Measurements from ENCODE around the gene BMAL2.

- TF ChIP-seq, protein P1, sequence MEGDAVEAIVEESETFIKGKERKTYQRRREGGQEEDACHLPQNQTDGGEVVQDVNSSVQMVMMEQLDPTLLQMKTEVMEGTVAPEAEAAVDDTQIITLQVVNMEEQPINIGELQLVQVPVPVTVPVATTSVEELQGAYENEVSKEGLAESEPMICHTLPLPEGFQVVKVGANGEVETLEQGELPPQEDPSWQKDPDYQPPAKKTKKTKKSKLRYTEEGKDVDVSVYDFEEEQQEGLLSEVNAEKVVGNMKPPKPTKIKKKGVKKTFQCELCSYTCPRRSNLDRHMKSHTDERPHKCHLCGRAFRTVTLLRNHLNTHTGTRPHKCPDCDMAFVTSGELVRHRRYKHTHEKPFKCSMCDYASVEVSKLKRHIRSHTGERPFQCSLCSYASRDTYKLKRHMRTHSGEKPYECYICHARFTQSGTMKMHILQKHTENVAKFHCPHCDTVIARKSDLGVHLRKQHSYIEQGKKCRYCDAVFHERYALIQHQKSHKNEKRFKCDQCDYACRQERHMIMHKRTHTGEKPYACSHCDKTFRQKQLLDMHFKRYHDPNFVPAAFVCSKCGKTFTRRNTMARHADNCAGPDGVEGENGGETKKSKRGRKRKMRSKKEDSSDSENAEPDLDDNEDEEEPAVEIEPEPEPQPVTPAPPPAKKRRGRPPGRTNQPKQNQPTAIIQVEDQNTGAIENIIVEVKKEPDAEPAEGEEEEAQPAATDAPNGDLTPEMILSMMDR (IDR thresholded peaks at IDR 0.05), result no peak
- no peak for TF ChIP-seq POLR2A (IDR thresholded peaks at IDR 0.05)
Measured at GRCh38 chr12:27344246-27344645, 11.6 kb downstream of the BMAL2 start.
